SH-SY5Y (cell line): Measurements from ENCODE around the gene CAMK2D.

ENCODE experiments used
- GATA2 ChIP-seq: IDR thresholded peaks from 2 replicates; pipeline ENCODE4 v1.6.1; 2011; ENCODE audit warnings: mild to moderate bottlenecking, low read depth, low read length
- GATA3 ChIP-seq: IDR thresholded peaks from 2 replicates; pipeline ENCODE4 v1.6.1; 2011; ENCODE audit warnings: low read depth, mild to moderate bottlenecking, low read length, moderate library complexity

The CAMK2D gene

DNA sequence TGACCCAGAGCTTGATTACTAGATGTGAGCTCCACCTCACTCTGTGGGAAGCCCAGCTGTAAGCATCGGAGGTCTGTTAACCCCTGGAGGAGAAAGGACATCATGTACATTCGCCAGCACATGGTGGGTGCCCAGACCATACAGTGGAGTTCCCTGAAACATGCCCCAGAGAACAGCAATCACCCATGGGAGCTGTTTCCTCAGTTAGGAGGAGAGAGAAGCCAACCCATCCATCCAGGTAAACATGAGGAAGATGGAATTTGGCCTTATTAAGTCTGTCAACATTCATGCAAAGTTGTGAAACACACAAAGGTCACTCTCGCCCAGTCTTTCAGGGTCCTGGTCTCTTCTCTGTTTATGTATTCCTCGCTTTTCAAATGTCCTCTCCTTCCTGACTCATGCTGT lies 357.4 kb downstream of the CAMK2D start:
- TF ChIP-seq GATA2 (no peak), GATA3 (no peak)
